Measurements from ENCODE around the gene BLVRA. TPM values are rescaled to one million over a fixed set of nuclear protein-coding genes. Genes with fewer than 3 reads are reported as not detected.

BLVRA gene
- total and polyA plus RNA-seq, 10 of the 15 experiments (the other 5 are each of a cell fraction or from before 2014, with no cell fraction given) = 63.3 to 198 (median 102) TPM

- ChIA-PET SMC1A (ENCODE audit: uncharacterized antibody, unreplicated experiment) (interaction anchor here (0.6 to 10.6 kb wide), 22 partner anchors 11 to 1263 kb away, joined by 3 to 93 read pairs (median 6); partner anchors contain the start of gene BLVRA), CTCF (interaction anchor here (0.6 to 5.5 kb wide), 16 partner anchors 8 to 659 kb away, joined by 3 to 30 read pairs (median 3); partner anchors contain the start of gene STK17A), RAD21 (ENCODE audit: unreplicated experiment) (interaction anchor here (0.9 to 5.2 kb wide), 17 partner anchors 13 to 154 kb away, joined by 3 to 40 read pairs (median 6); partner anchors contain the start of genes BLVRA and STK17A), POLR2A (interaction anchor here (0.6 to 2.9 kb wide), 15 partner anchors 10 to 151 kb away, joined by 3 to 14 read pairs (median 5); no protein-coding TSS in a partner anchor)
- no peaks in the 10 kb centered on the region for H4K20me1 ChIP-seq (ENCODE audit: control insufficient read depth, insufficient read depth)
- H3K4me1 ChIP-seq (ENCODE audit: control insufficient read depth, insufficient read depth, low read length) = peaks cover 31% of the 10 kb centered on the region
- ATAC-seq (peak; percentile 90), DNase-seq (ENCODE audit: low read depth, low spot score) (peak; percentile 90), FAIRE-seq (peak; percentile 38)
- peak overlapping the region; percentile 35; the same call in 1 of the 2 replicates for H3K9ac ChIP-seq (ENCODE audit: control insufficient read depth, insufficient read depth, low read length)
- no peaks in the 10 kb centered on the region; the same call in 1 of the 2 replicates for H3K79me2 ChIP-seq (ENCODE audit: control insufficient read depth, insufficient read depth, low read length)
- peak overlapping the region; percentile 46 for H3K4me2 ChIP-seq (ENCODE audit: control insufficient read depth, insufficient read depth)
- H3K27me3 ChIP-seq (replicated peaks in 1 of 2; ENCODE audit: control insufficient read depth in 2 of 2, insufficient read depth in 2 of 2, low read length in 1 of 2) = no peaks in the 10 kb centered on the region
- H2AFZ ChIP-seq (ENCODE audit: control insufficient read depth, low read depth, low read length) = peak overlapping the region; percentile 25; the same call in 1 of the 2 replicates
- H3K4me3 ChIP-seq = no peak overlapping the region
- WGBS (ENCODE audit: insufficient coverage, insufficient replicate concordance, low lambda C conversion rate, missing lambda C conversion rate) = 0% methylated on average over 1 of the region's 2 CpGs
- in situ Hi-C loops (cut with MboI) = no loop called here
- H3K9me3 ChIP-seq (replicated peaks; ENCODE audit: control insufficient read depth, insufficient read depth, low read length) = no peaks in the 10 kb centered on the region; the same call in 1 of the 3 replicates
- peak overlapping the region; percentile 58 for H3K27ac ChIP-seq (ENCODE audit: control insufficient read depth, insufficient read depth)
- no peaks in the 10 kb centered on the region for H3K36me3 ChIP-seq (ENCODE audit: control insufficient read depth in 2 of 2, insufficient read depth in 2 of 2, low read length in 1 of 2)
- BruUV-seq (replicated peaks) = no TSS peak
- intact Hi-C loops (cut with micrococcal nuclease; ENCODE audit: unreplicated experiment) = loop anchor here (1.0 kb wide), 1 partner anchor 15 kb away; no protein-coding TSS in a partner anchor
- TF ChIP-seq NFIC (IDR thresholded peaks at IDR 0.05; ENCODE audit: low read depth, low read length) = peak; percentile 92
- TF ChIP-seq RUNX3 (IDR thresholded peaks at IDR 0.05; ENCODE audit: low read length) = peak; percentile 75; the same call in 1 of the 2 replicates
- TF ChIP-seq SUZ12 (IDR thresholded peaks at IDR 0.05; ENCODE audit: unreplicated experiment) = no peak
- TF ChIP-seq BCLAF1 (IDR thresholded peaks at IDR 0.05) = no peak
- TF ChIP-seq JUNB (IDR thresholded peaks at IDR 0.05) = peak; percentile 88
- TF ChIP-seq USF2 (IDR thresholded peaks at IDR 0.05; ENCODE audit: borderline replicate concordance, low read depth, low read length) = no peak
- no peak for TF ChIP-seq ATF3 (IDR thresholded peaks at IDR 0.05; ENCODE audit: borderline replicate concordance, extremely low read depth, low read depth, low read length)
- TF ChIP-seq MYC (IDR thresholded peaks at IDR 0.05; ENCODE audit: insufficient read depth, insufficient read length, insufficient replicate concordance, low read length, severe bottlenecking) = no peak
- TF ChIP-seq IRF5 (IDR thresholded peaks at IDR 0.05; ENCODE audit: borderline replicate concordance) = no peak
- peak; percentile 60 for TF ChIP-seq BCL3 (IDR thresholded peaks at IDR 0.05; ENCODE audit: borderline replicate concordance, insufficient read depth, low read depth, low read length, poor library complexity, severe bottlenecking)
- no peak for TF ChIP-seq LARP7 (IDR thresholded peaks at IDR 0.05)
- no peak for TF ChIP-seq MAX (IDR thresholded peaks at IDR 0.05; ENCODE audit: low read depth, low read length)
- TF ChIP-seq EZH2 (IDR thresholded peaks at IDR 0.05; ENCODE audit: borderline replicate concordance, control insufficient read depth, low read depth, low read length) = no peak
Observed at GRCh38 chr7:43735802-43736603, 22.5 kb upstream of the BLVRA start.

All from GM12878 (cell line).